ENCODE measurements around the gene CADPS. TPM values are rescaled to one million over a fixed set of nuclear protein-coding genes. Genes with fewer than 3 reads are reported as not detected.
A peak's percentile ranks its signal among the peaks of the same experiment; 100 is the strongest.

Gene CADPS
- total RNA-seq, 4 donors from 2014 or later, result 2.2 to 6.9 TPM; not detected in 2

DNA sequence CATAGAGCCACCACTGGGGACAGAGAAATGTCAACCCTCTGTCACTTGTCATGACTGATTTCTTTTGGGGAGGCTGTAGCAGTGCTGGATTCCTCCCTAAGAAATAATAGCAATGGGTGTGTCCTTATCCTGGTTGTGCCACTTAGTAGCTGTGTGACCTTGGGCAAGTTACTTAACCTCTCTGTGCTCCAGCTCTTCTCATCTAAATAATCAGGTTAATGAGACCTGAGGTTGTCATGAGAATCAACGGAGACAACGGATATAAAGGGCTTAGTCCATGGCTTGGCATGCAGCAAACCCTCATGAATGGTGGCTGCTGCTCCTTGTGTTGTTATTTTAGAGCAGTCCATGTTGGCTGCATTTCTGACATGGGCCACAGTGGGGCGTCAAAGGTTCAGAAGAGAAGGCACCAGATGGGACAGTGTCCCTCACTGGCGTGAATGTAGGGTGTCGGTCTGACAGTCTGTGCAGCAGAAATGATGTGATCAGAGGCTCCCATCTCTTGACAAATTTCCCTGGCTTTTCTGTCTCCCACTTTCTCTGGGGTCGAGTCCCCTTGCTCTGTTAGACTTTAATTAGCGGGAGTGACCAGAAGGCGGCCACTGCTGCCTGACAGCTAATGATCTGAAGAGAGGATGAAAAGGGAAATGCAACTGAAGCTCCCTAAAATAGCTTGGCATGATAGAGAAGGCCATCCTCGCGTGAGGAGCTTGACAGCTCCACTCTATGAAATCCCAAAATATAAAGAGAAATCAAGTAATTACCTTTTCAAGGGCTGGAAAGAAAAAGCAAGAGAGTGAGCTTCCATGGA is 209.4 kb downstream of the CADPS start:
- peak; percentile 76 to 93 for DNase-seq (ENCODE audit: low spot score in 2 of 2)
- 8 to 12% methylated on average over 10 of the region's 10 CpGs for WGBS, 2 donors
- TF ChIP-seq, protein P1, sequence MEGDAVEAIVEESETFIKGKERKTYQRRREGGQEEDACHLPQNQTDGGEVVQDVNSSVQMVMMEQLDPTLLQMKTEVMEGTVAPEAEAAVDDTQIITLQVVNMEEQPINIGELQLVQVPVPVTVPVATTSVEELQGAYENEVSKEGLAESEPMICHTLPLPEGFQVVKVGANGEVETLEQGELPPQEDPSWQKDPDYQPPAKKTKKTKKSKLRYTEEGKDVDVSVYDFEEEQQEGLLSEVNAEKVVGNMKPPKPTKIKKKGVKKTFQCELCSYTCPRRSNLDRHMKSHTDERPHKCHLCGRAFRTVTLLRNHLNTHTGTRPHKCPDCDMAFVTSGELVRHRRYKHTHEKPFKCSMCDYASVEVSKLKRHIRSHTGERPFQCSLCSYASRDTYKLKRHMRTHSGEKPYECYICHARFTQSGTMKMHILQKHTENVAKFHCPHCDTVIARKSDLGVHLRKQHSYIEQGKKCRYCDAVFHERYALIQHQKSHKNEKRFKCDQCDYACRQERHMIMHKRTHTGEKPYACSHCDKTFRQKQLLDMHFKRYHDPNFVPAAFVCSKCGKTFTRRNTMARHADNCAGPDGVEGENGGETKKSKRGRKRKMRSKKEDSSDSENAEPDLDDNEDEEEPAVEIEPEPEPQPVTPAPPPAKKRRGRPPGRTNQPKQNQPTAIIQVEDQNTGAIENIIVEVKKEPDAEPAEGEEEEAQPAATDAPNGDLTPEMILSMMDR (IDR thresholded peaks at IDR 0.05), result peak in 1 of 3 donors; percentile 44
- no peak for TF ChIP-seq POLR2A (IDR thresholded peaks at IDR 0.05)
- no peak overlapping the region for H3K4me3 ChIP-seq (ENCODE audit: low read depth, poor library complexity, severe bottlenecking)
- intact Hi-C loops (cut with DNase I; ENCODE audit: low total_unique reads), result no loop called here

DNA sequence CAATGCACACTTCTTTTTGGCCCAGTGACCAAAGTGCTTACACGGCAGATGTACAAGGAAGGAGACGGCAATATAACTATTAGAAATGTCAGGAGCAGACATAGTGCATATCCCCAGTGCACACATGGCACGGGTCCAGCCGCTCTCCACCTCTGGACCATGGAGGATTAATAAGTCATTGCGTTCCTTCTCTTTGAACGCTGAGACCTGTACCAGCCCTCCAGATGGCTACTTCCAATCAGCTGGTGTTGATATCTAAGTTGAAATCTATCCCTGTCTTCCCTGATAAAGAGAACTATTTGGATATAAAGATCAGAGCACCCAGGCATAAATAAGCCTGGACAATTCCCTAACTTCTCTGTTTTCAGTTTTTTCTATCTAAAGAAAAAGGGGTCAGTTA is 212.5 kb downstream of the CADPS start:
- 77 to 78% methylated on average over 6 of the region's 6 CpGs for WGBS, 2 donors
- TF ChIP-seq POLR2A (IDR thresholded peaks at IDR 0.05), result no peak
- TF ChIP-seq, protein P1 (IDR thresholded peaks at IDR 0.05), result no peak
- intact Hi-C loops (cut with DNase I; ENCODE audit: low total_unique reads), result no loop called here
- no peak for DNase-seq (ENCODE audit: low spot score in 2 of 2)
- no peak overlapping the region for H3K4me3 ChIP-seq (ENCODE audit: low read depth, poor library complexity, severe bottlenecking)

- 68 to 70% methylated on average over 4 of the region's 4 CpGs for WGBS, 2 donors
- no peak for TF ChIP-seq POLR2A (IDR thresholded peaks at IDR 0.05)
- TF ChIP-seq, protein P1 (IDR thresholded peaks at IDR 0.05), result no peak
- intact Hi-C loops (cut with DNase I; ENCODE audit: low total_unique reads), result no loop called here
- DNase-seq (ENCODE audit: low spot score in 2 of 2), result no peak
- no peak overlapping the region for H3K4me3 ChIP-seq (ENCODE audit: low read depth, poor library complexity, severe bottlenecking)
These were observed 215.6 kb downstream of the CADPS start for GRCh38 chr3:62659660-62660059.

- 72 to 73% methylated on average over 5 of the region's 5 CpGs for WGBS, 2 donors
- intact Hi-C loops (cut with DNase I; ENCODE audit: low total_unique reads), result no loop called here
- DNase-seq (ENCODE audit: low spot score in 2 of 2), result no peak
- TF ChIP-seq POLR2A (IDR thresholded peaks at IDR 0.05), result no peak
- no peak overlapping the region for H3K4me3 ChIP-seq (ENCODE audit: low read depth, poor library complexity, severe bottlenecking)
These were observed 219.5 kb downstream of the CADPS start for GRCh38 chr3:62655691-62656063.

DNA sequence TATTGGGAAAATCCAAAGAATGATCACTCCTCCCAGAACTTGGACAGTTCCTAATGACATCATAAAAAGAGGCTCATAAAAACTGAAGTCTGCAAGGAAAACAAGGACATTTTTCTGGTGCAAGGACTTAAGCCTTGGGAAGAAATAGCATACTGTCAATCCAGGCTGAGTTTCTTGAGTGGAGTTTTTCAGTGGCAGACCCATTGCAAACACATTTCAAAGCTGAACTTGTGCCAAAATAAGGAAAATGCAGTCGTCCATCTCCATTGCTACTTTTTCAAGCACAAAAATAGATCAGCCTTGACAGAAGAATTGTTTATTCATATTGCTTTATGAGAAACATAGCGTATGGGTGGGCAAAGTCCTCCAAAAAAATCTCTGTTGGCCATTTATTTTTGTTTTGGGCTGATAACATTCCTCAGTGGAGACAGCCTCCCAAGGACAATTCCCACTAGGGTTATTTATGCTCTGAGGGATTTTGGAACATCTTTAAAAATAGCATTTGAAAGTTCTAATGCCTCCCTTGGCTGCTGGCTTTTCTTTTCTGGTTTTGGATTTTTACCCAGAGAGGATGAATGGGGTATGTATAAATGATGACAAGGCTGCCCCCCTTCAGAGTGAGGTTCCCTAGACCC is 220.0 kb downstream of the CADPS start:
- 51 to 60% methylated on average over 2 of the region's 2 CpGs for WGBS, 2 donors
- no peak for TF ChIP-seq POLR2A (IDR thresholded peaks at IDR 0.05)
- TF ChIP-seq, protein P1 (IDR thresholded peaks at IDR 0.05), result no peak
- no peak overlapping the region for H3K4me3 ChIP-seq (ENCODE audit: low read depth, poor library complexity, severe bottlenecking)
- DNase-seq (ENCODE audit: low spot score in 2 of 2), result no peak
- intact Hi-C loops (cut with DNase I; ENCODE audit: low total_unique reads), result no loop called here

- WGBS, 2 donors, result 59 to 67% methylated on average over 7 of the region's 7 CpGs
- TF ChIP-seq POLR2A (IDR thresholded peaks at IDR 0.05), result no peak
- TF ChIP-seq, protein P1 (IDR thresholded peaks at IDR 0.05), result no peak
- no peak overlapping the region for H3K4me3 ChIP-seq (ENCODE audit: low read depth, poor library complexity, severe bottlenecking)
- no peak for DNase-seq (ENCODE audit: low spot score in 2 of 2)
- intact Hi-C loops (cut with DNase I; ENCODE audit: low total_unique reads), result no loop called here
These were observed 221.4 kb downstream of the CADPS start for GRCh38 chr3:62653796-62654195.
